Naive thymus-derived CD4-positive, alpha-beta T cell (primary cell): ENCODE results near the gene ADORA1. TPM values are rescaled to one million over a fixed set of nuclear protein-coding genes. Genes with fewer than 3 reads are reported as not detected.

Experiments used
- ATAC-seq: fragments of 150-1000 bp; cut with Tn5 transposase; 2 replicates; pipeline ENCODE4 v1.10.0; 2021; ENCODE audit warnings: mild to moderate bottlenecking, moderate library complexity
- CTCF ChIA-PET: fragments of 350-600 bp; sonication (Branson Sonifier 250); formaldehyde crosslinking; loops from one replicate; lab custom pipeline; 2021; ENCODE audit warnings: antibody characterized with exemption; lab: Charles Lee
- POLR2A ChIA-PET: fragments of 350-600 bp; sonication (Branson Sonifier 250); formaldehyde crosslinking; loops from one replicate; lab custom pipeline; 2021; ENCODE audit warnings: antibody characterized with exemption, inconsistent platforms; lab: Charles Lee
- DNase-seq, 9 donors: peaks; one replicate each; pipeline versions ENCODE4 v3.0.0 to v3.0.0-alpha.2; 2020 to 2022; ENCODE audit warnings: mixed read lengths in 1 of 9
- H3K27ac ChIP-seq: one replicate; pipeline ENCODE4 v1.7.0; 2013; ENCODE audit warnings: mild to moderate bottlenecking, low read depth, low read length, moderate library complexity
- H3K27me3 ChIP-seq, 2 donors: one replicate each; pipeline ENCODE4 v1.7.0; 2013; ENCODE audit warnings: low read length in 2 of 2, mild to moderate bottlenecking in 2 of 2, moderate library complexity in 2 of 2; ENCODE audit not compliant: control insufficient read depth in 2 of 2, insufficient read depth in 2 of 2
- H3K36me3 ChIP-seq, 3 experiments: 1 replicate in 2 of 3; 2 replicates in 1 of 3; pipeline ENCODE4 v1.7.0; 2013; ENCODE audit warnings: low read length in 3 of 3, mild to moderate bottlenecking in 3 of 3, moderate library complexity in 1 of 3; ENCODE audit not compliant: insufficient read depth in 3 of 3, control insufficient read depth in 2 of 3
- H3K4me1 ChIP-seq, 2 donors: one replicate each; pipeline ENCODE4 v1.7.0; 2013; ENCODE audit warnings: low read length in 2 of 2, mild to moderate bottlenecking in 2 of 2, moderate library complexity in 1 of 2; ENCODE audit not compliant: control insufficient read depth in 2 of 2, insufficient read depth in 2 of 2
- H3K4me3 ChIP-seq: 2 replicates; pipeline ENCODE4 v1.7.0; 2013; ENCODE audit warnings: mild to moderate bottlenecking, low read length
- H3K9me3 ChIP-seq, 3 experiments: 1 replicate in 2 of 3; 2 replicates in 1 of 3; pipeline ENCODE4 v1.7.0; 2013; ENCODE audit warnings: low read length in 3 of 3; ENCODE audit not compliant: control insufficient read depth in 2 of 3
- H3K27ac Mint-ChIP-seq, 9 donors: one replicate each; pipeline ENCODE4 v1.8.0; 2020 to 2022; ENCODE audit warnings: mixed read lengths in 9 of 9, mild to moderate bottlenecking in 8 of 9, moderate library complexity in 5 of 9, inconsistent platforms in 2 of 9
- H3K27me3 Mint-ChIP-seq, 5 donors: one replicate each; pipeline ENCODE4 v1.8.0; 2021 to 2022; ENCODE audit warnings: mixed read lengths in 5 of 5, mild to moderate bottlenecking in 1 of 5
- H3K36me3 Mint-ChIP-seq, 5 donors: one replicate each; pipeline ENCODE4 v1.8.0; 2020 to 2022; ENCODE audit warnings: mixed read lengths in 5 of 5, mild to moderate bottlenecking in 3 of 5, inconsistent platforms in 1 of 5
- H3K4me1 Mint-ChIP-seq, 7 donors: one replicate each; pipeline ENCODE4 v1.8.0; 2020 to 2022; ENCODE audit warnings: mixed read lengths in 7 of 7, mild to moderate bottlenecking in 3 of 7, inconsistent platforms in 1 of 7
- H3K4me3 Mint-ChIP-seq, 10 donors: one replicate each; pipeline ENCODE4 v1.8.0; 2020 to 2022; ENCODE audit warnings: mild to moderate bottlenecking in 10 of 10, mixed read lengths in 10 of 10, moderate library complexity in 6 of 10, inconsistent platforms in 2 of 10
- H3K9me3 Mint-ChIP-seq, 11 donors: one replicate each; pipeline ENCODE4 v1.8.0; 2020 to 2022; ENCODE audit warnings: mixed read lengths in 11 of 11, mild to moderate bottlenecking in 4 of 11, inconsistent platforms in 1 of 11, moderate library complexity in 1 of 11
- intact Hi-C, 2 donors: fragments of 100-400 bp; cut with micrococcal nuclease; formaldehyde crosslinking; loops; one replicate each; pipeline ENCODE4 v1.15.1; 2023
- polyA plus RNA-seq, 2 donors: library from polyadenylated mRNA; unstranded; fragments of 300-500 nt; fragmentation: Illumina TruSeq; gene quantifications; one replicate each; pipeline ENCODE4 v1.2.3, GENCODE V29; 2021
- total RNA-seq, 6 experiments: library from RNA in 5 of 6; stranded (reverse) in 5 of 6; gene quantifications; 1 replicate in 5 of 6; 2 replicates in 1 of 6; pipeline ENCODE4 v1.2.3 and lab custom pipeline; 2021 to 2026

The ADORA1 gene
- total RNA-seq = under 1 TPM in 1 of 5 experiments, not detected in 4; 0.44 TPM
- not detected for polyA plus RNA-seq
- not detected for total RNA-seq (lab: John Stamatoyannopoulos, UW)

GRCh38 chr1:203127666-203128430 is at the start of gene ADORA1:
Gene ADORA1, plus strand, starts transcription at chr1:203127726. Its CDS starts 1,116 bp downstream, at chr1:203128842.
- Histone ChIP-seq H3K9me3 (no peaks in the 10 kb centered on the region), H3K36me3 (no peaks in the 10 kb centered on the region), H3K27ac (no peak within 1 kb of the TSS), H3K27me3 (peaks cover 0 to 12% of the 10 kb centered on the region in 2 donors), H3K4me1 (no peaks in the 10 kb centered on the region), H3K4me3 (no peak within 1 kb of the TSS)
- H3K9me3 Mint-ChIP-seq = peaks cover 0 to 2% (median 0%) of the 10 kb centered on the region in 11 donors
- ATAC-seq (peak; percentile 24), DNase-seq (peak in 1 of 9 donors; percentile 19)
- peak within 1 kb of the TSS in 9 of 10 donors; percentile 4 to 76 (median 63) for H3K4me3 Mint-ChIP-seq
- intact Hi-C loops = no loop called here
- no peak within 1 kb of the TSS for H3K27ac Mint-ChIP-seq
- CTCF ChIA-PET = interaction anchor here (0.5 kb wide), 1 partner anchor 68 kb away, joined by 3 read pairs; no protein-coding TSS in a partner anchor
- peaks cover 0 to 7% (median 0%) of the 10 kb centered on the region in 5 donors for H3K36me3 Mint-ChIP-seq
- H3K4me1 Mint-ChIP-seq = peaks cover 6 to 17% (median 11%) of the 10 kb centered on the region in 7 donors
- H3K27me3 Mint-ChIP-seq = peaks cover 46 to 62% (median 51%) of the 10 kb centered on the region in 5 donors
- POLR2A ChIA-PET = no interaction called here

- H3K27ac ChIP-seq = no peak overlapping the region
- no peak for DNase-seq
- H3K27me3 Mint-ChIP-seq = peaks cover 14 to 70% (median 53%) of the 10 kb centered on the region in 5 donors
- intact Hi-C loops = no loop called here
- POLR2A ChIA-PET = no interaction called here
- H3K4me3 Mint-ChIP-seq = no peak overlapping the region
- no peak for ATAC-seq
- H3K4me1 Mint-ChIP-seq = peaks cover 4 to 11% (median 7%) of the 10 kb centered on the region in 7 donors
- H3K9me3 ChIP-seq = no peaks in the 10 kb centered on the region
- H3K27ac Mint-ChIP-seq = no peak overlapping the region
- no peaks in the 10 kb centered on the region for H3K9me3 Mint-ChIP-seq
- no peaks in the 10 kb centered on the region for H3K4me1 ChIP-seq
- H3K36me3 ChIP-seq = no peaks in the 10 kb centered on the region
- no peak overlapping the region for H3K4me3 ChIP-seq
- no peaks in the 10 kb centered on the region for H3K27me3 ChIP-seq
- CTCF ChIA-PET = no interaction called here
- peaks cover 0 to 12% (median 0%) of the 10 kb centered on the region in 5 donors for H3K36me3 Mint-ChIP-seq
Measured at GRCh38 chr1:203077956-203078355, 49.6 kb upstream of the ADORA1 start.

- no peak overlapping the region for H3K27ac ChIP-seq
- H3K27me3 Mint-ChIP-seq = peaks cover 14 to 65% (median 52%) of the 10 kb centered on the region in 5 donors
- ATAC-seq = no peak
- ChIA-PET POLR2A (no interaction called here), CTCF (interaction anchor here (0.6 kb wide), 1 partner anchor 369 kb away, joined by 3 read pairs; no protein-coding TSS in a partner anchor)
- no peaks in the 10 kb centered on the region for H3K4me1 ChIP-seq
- H3K9me3 ChIP-seq = no peaks in the 10 kb centered on the region
- peaks cover 4 to 11% (median 7%) of the 10 kb centered on the region in 7 donors for H3K4me1 Mint-ChIP-seq
- intact Hi-C loops = no loop called here
- no peaks in the 10 kb centered on the region for H3K9me3 Mint-ChIP-seq
- H3K4me3 ChIP-seq = no peak overlapping the region
- peaks cover 0 to 12% (median 0%) of the 10 kb centered on the region in 5 donors for H3K36me3 Mint-ChIP-seq
- no peak overlapping the region for H3K27ac Mint-ChIP-seq
- DNase-seq = no peak
- H3K4me3 Mint-ChIP-seq = no peak overlapping the region
- H3K36me3 ChIP-seq = no peaks in the 10 kb centered on the region
- no peaks in the 10 kb centered on the region for H3K27me3 ChIP-seq
Measured at GRCh38 chr1:203078478-203078877, 49.0 kb upstream of the ADORA1 start.

GRCh38 chr1:203080456-203080855 is 47.1 kb upstream of the ADORA1 start:
- DNase-seq (no peak), ATAC-seq (no peak)
- ChIA-PET CTCF (no interaction called here), POLR2A (no interaction called here)
- Histone ChIP-seq H3K4me1 (no peaks in the 10 kb centered on the region), H3K27me3 (no peaks in the 10 kb centered on the region), H3K27ac (no peak overlapping the region), H3K9me3 (no peaks in the 10 kb centered on the region), H3K4me3 (no peak overlapping the region), H3K36me3 (no peaks in the 10 kb centered on the region)
- no peak overlapping the region for H3K27ac Mint-ChIP-seq
- peaks cover 0 to 5% (median 0%) of the 10 kb centered on the region in 5 donors for H3K36me3 Mint-ChIP-seq
- no peaks in the 10 kb centered on the region for H3K9me3 Mint-ChIP-seq
- H3K4me1 Mint-ChIP-seq = peaks cover 4 to 7% (median 5%) of the 10 kb centered on the region in 7 donors
- H3K27me3 Mint-ChIP-seq = peaks cover 10 to 46% (median 35%) of the 10 kb centered on the region in 5 donors
- no peak overlapping the region for H3K4me3 Mint-ChIP-seq
- intact Hi-C loops = no loop called here

- H3K4me1 Mint-ChIP-seq = no peaks in the 10 kb centered on the region
- POLR2A ChIA-PET = no interaction called here
- Histone ChIP-seq H3K9me3 (no peaks in the 10 kb centered on the region), H3K4me3 (no peak overlapping the region), H3K4me1 (no peaks in the 10 kb centered on the region), H3K27me3 (no peaks in the 10 kb centered on the region), H3K27ac (no peak overlapping the region), H3K36me3 (no peaks in the 10 kb centered on the region)
- no peaks in the 10 kb centered on the region for H3K9me3 Mint-ChIP-seq
- H3K4me3 Mint-ChIP-seq = no peak overlapping the region
- H3K27ac Mint-ChIP-seq = no peak overlapping the region
- H3K27me3 Mint-ChIP-seq = peaks cover 6 to 40% (median 29%) of the 10 kb centered on the region in 5 donors
- no peak for ATAC-seq
- no peaks in the 10 kb centered on the region for H3K36me3 Mint-ChIP-seq
- CTCF ChIA-PET = no interaction called here
- peak in 1 of 9 donors; percentile 16 for DNase-seq
- intact Hi-C loops = no loop called here
Measured at GRCh38 chr1:203081465-203082230, 45.9 kb upstream of the ADORA1 start.

GRCh38 chr1:203082231-203082505 is 45.4 kb upstream of the ADORA1 start:
- CTCF ChIA-PET = no interaction called here
- Histone ChIP-seq H3K9me3 (no peaks in the 10 kb centered on the region), H3K27me3 (no peaks in the 10 kb centered on the region), H3K4me3 (no peak overlapping the region), H3K4me1 (no peaks in the 10 kb centered on the region), H3K27ac (no peak overlapping the region), H3K36me3 (no peaks in the 10 kb centered on the region)
- no peaks in the 10 kb centered on the region for H3K9me3 Mint-ChIP-seq
- ATAC-seq = no peak
- H3K4me1 Mint-ChIP-seq = no peaks in the 10 kb centered on the region
- POLR2A ChIA-PET = no interaction called here
- H3K27ac Mint-ChIP-seq = no peak overlapping the region
- no peak for DNase-seq
- intact Hi-C loops = no loop called here
- H3K4me3 Mint-ChIP-seq = no peak overlapping the region
- H3K27me3 Mint-ChIP-seq = peaks cover 5 to 39% (median 25%) of the 10 kb centered on the region in 5 donors
- no peaks in the 10 kb centered on the region for H3K36me3 Mint-ChIP-seq
